Activated naive CD8-positive, alpha-beta T cell (primary cell): ENCODE results near the gene EIF3J.
"Not testable (repeated sequence)": the region's sequence is repeated elsewhere in the genome, so short reads cannot be mapped to it uniquely, and the experiment has no call there.

ENCODE experiments used
- H3K27ac Mint-ChIP-seq: one replicate; pipeline ENCODE4 v1.8.0; 2021; ENCODE audit warnings: mixed read lengths
- H3K27me3 Mint-ChIP-seq: one replicate; pipeline ENCODE4 v1.8.0; 2021; ENCODE audit warnings: mixed read lengths
- H3K36me3 Mint-ChIP-seq: one replicate; pipeline ENCODE4 v1.8.0; 2021; ENCODE audit warnings: mixed read lengths
- H3K4me1 Mint-ChIP-seq: one replicate; pipeline ENCODE4 v1.8.0; 2021; ENCODE audit warnings: low read depth, mixed read lengths
- H3K4me3 Mint-ChIP-seq: one replicate; pipeline ENCODE4 v1.8.0; 2021; ENCODE audit warnings: mild to moderate bottlenecking, mixed read lengths
- H3K9me3 Mint-ChIP-seq: one replicate; pipeline ENCODE4 v1.8.0; 2021; ENCODE audit warnings: low read depth, mixed read lengths

The EIF3J gene

GRCh38 chr15:44532689-44533088, 4.3 kb upstream of the EIF3J start:
- H3K27me3 Mint-ChIP-seq: no peaks in the 10 kb centered on the region
- H3K36me3 Mint-ChIP-seq: no peaks in the 10 kb centered on the region
- no peak overlapping the region for H3K27ac Mint-ChIP-seq
- no peaks in the 10 kb centered on the region for H3K9me3 Mint-ChIP-seq
- peaks cover 29% of the 10 kb centered on the region for H3K4me1 Mint-ChIP-seq
- no peak overlapping the region for H3K4me3 Mint-ChIP-seq

GRCh38 chr15:44535092-44535491, 1.9 kb upstream of the EIF3J start:
- H3K4me1 Mint-ChIP-seq: peaks cover 38% of the 10 kb centered on the region
- H3K27ac Mint-ChIP-seq: peak overlapping the region; percentile 64
- no peaks in the 10 kb centered on the region for H3K9me3 Mint-ChIP-seq
- H3K27me3 Mint-ChIP-seq: no peaks in the 10 kb centered on the region
- H3K36me3 Mint-ChIP-seq: peaks cover 8% of the 10 kb centered on the region
- peak overlapping the region; percentile 94 for H3K4me3 Mint-ChIP-seq

GRCh38 chr15:44535523-44536301, 1.2 kb upstream of the EIF3J start:
- H3K36me3 Mint-ChIP-seq: peaks cover 10% of the 10 kb centered on the region
- H3K27ac Mint-ChIP-seq: peak overlapping the region; percentile 97
- H3K27me3 Mint-ChIP-seq: no peaks in the 10 kb centered on the region
- peak overlapping the region; percentile 94 for H3K4me3 Mint-ChIP-seq
- peaks cover 40% of the 10 kb centered on the region for H3K4me1 Mint-ChIP-seq
- H3K9me3 Mint-ChIP-seq: no peaks in the 10 kb centered on the region

- no peaks in the 10 kb centered on the region for H3K9me3 Mint-ChIP-seq
- H3K27ac Mint-ChIP-seq: peak overlapping the region; percentile 97
- peaks cover 44% of the 10 kb centered on the region for H3K4me1 Mint-ChIP-seq
- peaks cover 13% of the 10 kb centered on the region for H3K36me3 Mint-ChIP-seq
- H3K4me3 Mint-ChIP-seq: peak overlapping the region; percentile 94
- no peaks in the 10 kb centered on the region for H3K27me3 Mint-ChIP-seq
Measured at GRCh38 chr15:44536302-44536961, 515 bp upstream of the EIF3J start.

GRCh38 chr15:44537735-44538240, 841 bp downstream of the EIF3J start:
- Mint-ChIP-seq H3K27me3 (no peaks in the 10 kb centered on the region), H3K4me3 (peak overlapping the region; percentile 94), H3K36me3 (peaks cover 17% of the 10 kb centered on the region), H3K9me3 (no peaks in the 10 kb centered on the region), H3K27ac (peak overlapping the region; percentile 92), H3K4me1 (peaks cover 57% of the 10 kb centered on the region)

- Mint-ChIP-seq H3K9me3 (no peaks in the 10 kb centered on the region), H3K27me3 (no peaks in the 10 kb centered on the region), H3K4me1 (peaks cover 63% of the 10 kb centered on the region), H3K4me3 (peak overlapping the region; percentile 69), H3K27ac (no peak overlapping the region), H3K36me3 (peaks cover 22% of the 10 kb centered on the region)
Measured at GRCh38 chr15:44541282-44541958, 4.5 kb downstream of the EIF3J start.

- H3K27ac Mint-ChIP-seq: no peak overlapping the region
- H3K4me3 Mint-ChIP-seq: peak overlapping the region; percentile 69
- no peaks in the 10 kb centered on the region for H3K27me3 Mint-ChIP-seq
- H3K9me3 Mint-ChIP-seq: no peaks in the 10 kb centered on the region
- H3K4me1 Mint-ChIP-seq: peaks cover 71% of the 10 kb centered on the region
- H3K36me3 Mint-ChIP-seq: peaks cover 22% of the 10 kb centered on the region
Measured at GRCh38 chr15:44542596-44542995, 5.6 kb downstream of the EIF3J start.

GRCh38 chr15:44544745-44545144, 7.8 kb downstream of the EIF3J start:
- not testable (repeated sequence) for H3K9me3 Mint-ChIP-seq, H3K27ac Mint-ChIP-seq, H3K27me3 Mint-ChIP-seq
- H3K36me3 Mint-ChIP-seq: peaks cover 14% of the 10 kb centered on the region
- H3K4me3 Mint-ChIP-seq: peak overlapping the region; percentile 57
- peaks cover 68% of the 10 kb centered on the region for H3K4me1 Mint-ChIP-seq

GRCh38 chr15:44545913-44546802, 9.2 kb downstream of the EIF3J start:
- Mint-ChIP-seq H3K36me3 (peaks cover 12% of the 10 kb centered on the region), H3K4me1 (peaks cover 67% of the 10 kb centered on the region), H3K4me3 (peak overlapping the region; percentile 78), H3K27me3 (no peaks in the 10 kb centered on the region), H3K9me3 (no peaks in the 10 kb centered on the region), H3K27ac (peak overlapping the region; percentile 95)

- H3K27me3 Mint-ChIP-seq: not testable (repeated sequence)
Measured at GRCh38 chr15:44549152-44549551, 12.2 kb downstream of the EIF3J start.

GRCh38 chr15:44550256-44550655, 13.3 kb downstream of the EIF3J start:
- Mint-ChIP-seq H3K27me3 (no peaks in the 10 kb centered on the region), H3K9me3 (no peaks in the 10 kb centered on the region), H3K4me1 (peaks cover 50% of the 10 kb centered on the region), H3K36me3 (peaks cover 6% of the 10 kb centered on the region), H3K27ac (no peak overlapping the region), H3K4me3 (no peak overlapping the region)

More at GRCh38 chr15:44549152-44549551, 12.2 kb downstream of the EIF3J start:
- not testable (repeated sequence) for H3K4me3 Mint-ChIP-seq, H3K36me3 Mint-ChIP-seq, H3K9me3 Mint-ChIP-seq, H3K27ac Mint-ChIP-seq
- H3K4me1 Mint-ChIP-seq: peaks cover 45% of the 10 kb centered on the region

- no peaks in the 10 kb centered on the region for H3K9me3 Mint-ChIP-seq
Measured at GRCh38 chr15:44550734-44551133, 13.8 kb downstream of the EIF3J start.

GRCh38 chr15:44554934-44555723, 18.2 kb downstream of the EIF3J start:
- H3K4me1 Mint-ChIP-seq: peaks cover 44% of the 10 kb centered on the region
- H3K4me3 Mint-ChIP-seq: no peak overlapping the region
- peaks cover 17% of the 10 kb centered on the region for H3K36me3 Mint-ChIP-seq
- H3K27ac Mint-ChIP-seq: peak overlapping the region; percentile 58
- no peaks in the 10 kb centered on the region for H3K27me3 Mint-ChIP-seq
- H3K9me3 Mint-ChIP-seq: no peaks in the 10 kb centered on the region

More at GRCh38 chr15:44550734-44551133, 13.8 kb downstream of the EIF3J start:
- Mint-ChIP-seq H3K27ac (peak overlapping the region; percentile 64), H3K4me3 (no peak overlapping the region), H3K4me1 (peaks cover 51% of the 10 kb centered on the region), H3K27me3 (no peaks in the 10 kb centered on the region), H3K36me3 (peaks cover 10% of the 10 kb centered on the region)
